ENCODE results near the gene LIN7A.

DNA sequence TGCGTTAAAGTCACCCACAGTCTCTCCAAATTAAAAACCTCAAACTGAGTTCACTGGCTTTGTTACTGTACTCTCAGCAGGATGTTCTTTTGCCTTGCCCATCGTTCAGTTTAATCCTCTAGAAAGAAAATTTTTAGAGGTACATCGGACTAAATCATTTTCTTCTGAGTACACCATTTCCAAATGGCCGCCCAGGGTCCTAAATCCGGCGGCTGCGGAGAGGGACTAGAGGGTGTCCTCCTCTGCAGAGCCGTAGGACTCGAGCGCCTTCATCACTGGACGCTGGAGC, 1.4 kb downstream of the LIN7A start:
- no peak for TF ChIP-seq POLR2A (IDR thresholded peaks at IDR 0.05)
- TF ChIP-seq CTCF (IDR thresholded peaks at IDR 0.05): no peak
- TF ChIP-seq POLR2AphosphoS5 (IDR thresholded peaks at IDR 0.05): no peak
- no peak for TF ChIP-seq EP300 (IDR thresholded peaks at IDR 0.05; ENCODE audit: low read depth)

Data from transverse colon (tissue), 4 donors.